ENCODE data around the gene GAPDHS. TPM values are rescaled to one million over a fixed set of nuclear protein-coding genes. Genes with fewer than 3 reads are reported as not detected.

The GAPDHS gene
- total RNA-seq, 1 donor from 2014 or later, result not detected

DNA sequence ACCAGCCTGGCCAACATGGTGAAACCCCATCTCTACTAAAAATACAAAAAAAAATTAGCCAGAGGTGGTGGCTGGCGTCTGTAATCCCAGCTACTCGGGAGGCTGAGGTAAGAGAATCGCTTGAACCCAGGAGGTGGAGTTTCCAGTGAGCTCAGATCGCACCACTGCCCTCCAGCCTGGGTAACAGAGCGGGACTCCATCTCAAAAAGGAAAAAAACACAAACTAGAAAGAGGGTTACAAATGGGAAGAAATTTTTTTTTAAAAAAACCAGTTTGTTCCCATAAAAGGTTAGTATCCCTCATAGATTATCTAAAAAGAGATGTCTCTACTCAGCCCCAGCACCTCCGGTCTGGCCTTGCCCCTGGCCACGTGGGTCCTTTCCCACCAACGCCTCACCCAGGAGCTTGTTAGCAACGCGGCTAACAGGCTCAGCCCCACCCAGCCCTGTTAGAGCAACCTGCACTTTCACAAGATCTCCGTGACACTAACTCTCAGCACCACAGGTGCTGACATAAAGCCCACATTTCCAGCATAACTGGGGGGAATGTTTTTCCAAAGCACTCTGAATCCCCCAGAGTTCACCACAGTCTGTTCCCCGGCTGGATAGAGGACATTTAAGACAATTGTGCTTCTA is 24.1 kb upstream of the GAPDHS start:
- intact Hi-C loops (cut with DNase I), result no loop called here
- DNase-seq (ENCODE audit: missing footprints) (no peak), ATAC-seq (no peak)

DNA sequence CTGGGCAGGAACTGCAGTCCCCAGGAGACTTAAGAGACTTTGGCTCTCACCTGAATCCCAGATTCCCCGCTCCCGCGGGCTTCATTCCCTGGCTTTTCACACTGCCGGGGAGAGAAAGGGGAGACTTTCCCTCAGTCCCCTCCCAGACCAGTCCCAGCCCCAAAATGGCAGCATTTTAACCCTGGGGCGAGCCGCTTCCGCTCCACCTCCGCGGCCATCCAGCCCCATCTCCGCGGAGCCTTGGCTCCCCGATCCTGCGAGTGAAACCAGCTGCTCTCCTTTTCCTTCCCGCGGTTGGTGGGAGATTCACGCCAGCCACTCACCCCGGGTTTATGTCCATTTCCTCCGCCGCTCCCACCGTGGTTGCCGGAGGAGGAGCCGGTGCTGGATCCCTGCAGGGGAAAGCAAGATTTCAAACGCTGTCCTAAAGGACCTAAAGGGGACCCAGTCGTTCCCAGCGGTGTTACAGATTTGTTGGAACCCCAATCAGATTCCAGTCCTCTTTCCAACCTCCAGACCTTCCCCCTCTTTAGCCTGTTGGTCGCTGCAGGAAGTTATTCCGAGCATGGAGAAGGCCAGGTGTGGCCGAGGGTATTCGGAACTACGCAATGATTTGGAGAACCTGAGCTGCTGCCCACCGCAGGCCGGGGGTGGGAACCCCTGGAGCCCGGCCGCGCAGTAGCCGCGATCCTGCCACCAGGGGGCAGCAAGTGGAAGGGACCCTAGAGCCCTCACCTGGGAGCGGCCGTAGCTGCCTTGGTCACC is 23.2 kb upstream of the GAPDHS start:
- peak; percentile 85 for DNase-seq (ENCODE audit: missing footprints)
- intact Hi-C loops (cut with DNase I), result no loop called here
- ATAC-seq, result no peak

DNA sequence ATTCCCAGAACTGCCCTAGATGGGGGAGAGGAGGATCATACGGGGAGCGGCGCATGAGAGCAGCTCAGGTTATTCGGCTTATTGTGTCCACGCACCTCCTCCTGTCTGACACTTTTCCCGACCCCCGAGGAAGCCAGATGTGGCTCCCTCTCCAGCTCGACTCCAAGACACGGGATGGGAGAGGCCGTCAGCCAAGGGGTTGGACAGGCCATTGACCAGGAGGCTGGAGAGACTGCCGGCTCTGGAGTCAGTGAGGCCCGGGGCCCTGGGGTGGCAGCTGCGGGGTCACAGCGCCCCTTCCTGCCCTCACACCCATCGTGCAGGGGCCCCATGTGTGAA is 22.7 kb upstream of the GAPDHS start:
- intact Hi-C loops (cut with DNase I), result no loop called here
- DNase-seq (ENCODE audit: missing footprints), result no peak
- ATAC-seq, result no peak

DNA sequence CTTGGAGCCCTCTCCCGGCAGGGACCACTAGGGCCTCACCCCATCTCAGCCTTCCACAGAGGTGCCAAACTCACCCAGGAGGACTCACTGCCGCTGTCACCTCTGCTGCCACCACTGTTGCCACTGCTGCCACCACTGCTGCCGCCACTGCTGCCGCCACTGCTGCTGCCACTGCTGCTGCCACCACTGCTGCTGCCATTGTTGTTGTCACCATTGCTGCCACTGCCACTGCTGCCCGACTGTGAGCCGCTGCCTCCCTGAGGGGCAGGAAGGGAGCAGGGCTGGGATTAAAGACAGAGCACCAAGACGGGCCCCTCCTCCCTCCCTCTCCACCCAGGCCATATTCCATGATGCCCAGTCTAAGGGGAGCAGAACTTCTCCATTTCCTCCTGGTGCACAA is 21.9 kb upstream of the GAPDHS start:
- no peak for ATAC-seq
- intact Hi-C loops (cut with DNase I), result no loop called here
- DNase-seq (ENCODE audit: missing footprints), result no peak

DNA sequence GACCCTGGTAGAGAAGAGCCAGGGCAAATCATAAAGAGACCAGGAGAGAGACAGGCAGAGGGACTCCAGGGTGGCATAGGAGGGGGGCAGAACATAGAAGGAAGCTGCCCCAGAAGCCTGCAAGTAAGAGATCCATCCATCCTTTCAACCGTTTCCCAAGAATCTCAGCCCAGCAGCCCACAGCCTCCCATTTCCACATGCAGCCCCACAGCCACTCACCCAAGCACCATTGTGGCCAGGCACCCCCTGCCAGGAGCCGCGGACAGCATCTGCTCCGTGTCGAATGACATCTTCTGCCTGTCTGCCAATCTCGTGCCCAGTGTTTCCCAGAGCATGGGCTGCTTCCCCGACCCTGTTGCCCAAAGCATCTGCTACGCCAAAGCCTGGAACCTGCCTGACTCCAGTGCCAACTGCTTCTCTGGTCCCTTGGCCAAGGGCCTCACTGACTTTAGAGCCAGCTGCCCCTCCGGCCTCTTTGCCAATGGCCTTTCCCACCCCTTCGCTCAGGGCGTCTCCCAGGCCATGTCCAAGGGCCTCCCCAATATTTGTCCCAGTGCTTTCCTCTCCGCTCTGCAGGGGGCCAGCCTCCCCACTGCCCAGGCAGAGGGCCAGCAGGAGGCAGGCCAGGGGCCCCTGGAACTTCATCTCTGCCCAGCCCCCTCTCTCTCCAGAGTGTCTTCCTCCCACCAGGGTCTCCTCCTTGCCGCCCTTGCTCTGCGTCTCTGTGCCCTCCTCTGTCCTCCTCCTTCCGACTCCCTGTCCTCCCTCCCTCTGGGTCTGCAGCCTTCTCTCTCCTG is 20.2 kb upstream of the GAPDHS start:
- DNase-seq (ENCODE audit: missing footprints) (no peak), ATAC-seq (no peak)
- intact Hi-C loops (cut with DNase I), result no loop called here

DNA sequence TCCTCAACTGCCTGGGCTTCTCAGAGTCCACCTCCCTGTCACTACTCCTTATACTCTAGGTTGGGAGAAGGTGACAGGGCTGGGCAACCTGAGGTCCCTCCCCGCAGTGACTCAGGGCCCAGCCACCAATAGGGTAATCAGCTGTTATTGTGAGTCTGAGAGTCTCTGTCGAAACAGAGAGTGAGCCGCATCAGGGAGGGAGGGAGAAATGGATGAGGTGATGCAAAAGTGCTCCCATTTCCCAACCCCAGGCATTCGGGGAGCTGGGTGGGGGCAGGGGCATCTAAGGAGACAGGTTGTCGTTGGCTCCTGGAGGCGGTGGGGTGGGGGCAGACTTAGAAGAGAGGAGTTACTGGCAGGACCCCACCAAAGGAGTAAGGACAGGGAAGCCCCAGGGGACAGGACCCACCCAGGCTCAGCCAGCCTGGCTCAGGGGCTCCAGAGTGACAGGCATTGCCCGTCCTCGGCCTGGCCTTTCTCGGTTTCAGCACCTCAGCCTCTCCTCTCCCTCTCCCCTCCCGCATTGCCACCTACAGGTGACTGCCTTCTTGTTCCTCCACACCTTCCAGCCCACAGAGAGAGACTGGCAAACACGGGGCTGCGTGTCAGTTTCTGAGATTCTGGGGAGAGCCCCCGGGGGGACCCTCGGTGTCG is 19.5 kb upstream of the GAPDHS start, which contains the start of gene DMKN:
DMKN (minus strand) TSS at position 22 of the 654 bp plus-strand sequence. CDS start 174 bp downstream, outside the sequence.
- no peak for DNase-seq (ENCODE audit: missing footprints)
- intact Hi-C loops (cut with DNase I), result no loop called here
- no peak for ATAC-seq

DNA sequence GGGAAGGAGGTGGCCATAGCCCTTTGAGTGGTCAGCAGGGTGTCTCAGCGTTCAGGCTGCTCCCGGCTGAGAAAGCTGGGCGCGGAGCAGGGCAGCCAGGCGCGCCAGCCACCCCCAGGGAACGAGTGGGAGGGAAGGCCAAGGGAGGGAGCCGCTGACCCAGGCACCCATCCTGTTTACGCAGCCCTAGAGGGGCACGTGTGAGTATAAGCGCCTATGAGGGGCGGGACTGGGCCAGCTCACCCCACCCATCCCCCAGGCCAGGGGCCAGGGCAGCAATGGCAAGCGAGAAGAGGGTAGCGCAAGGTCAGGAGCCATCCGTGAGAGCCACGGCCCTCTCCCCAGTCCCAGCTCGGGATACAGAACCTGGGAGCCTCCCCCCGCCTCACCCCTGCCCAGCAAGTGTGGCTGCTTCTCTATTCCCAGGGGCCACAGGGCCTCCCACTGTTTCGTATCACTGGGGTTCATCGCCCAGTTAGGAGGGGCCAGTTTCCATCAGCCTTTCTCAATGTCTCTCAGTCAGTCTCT is 18.9 kb upstream of the GAPDHS start:
- no peak for DNase-seq (ENCODE audit: missing footprints)
- intact Hi-C loops (cut with DNase I), result no loop called here
- ATAC-seq, result no peak

DNA sequence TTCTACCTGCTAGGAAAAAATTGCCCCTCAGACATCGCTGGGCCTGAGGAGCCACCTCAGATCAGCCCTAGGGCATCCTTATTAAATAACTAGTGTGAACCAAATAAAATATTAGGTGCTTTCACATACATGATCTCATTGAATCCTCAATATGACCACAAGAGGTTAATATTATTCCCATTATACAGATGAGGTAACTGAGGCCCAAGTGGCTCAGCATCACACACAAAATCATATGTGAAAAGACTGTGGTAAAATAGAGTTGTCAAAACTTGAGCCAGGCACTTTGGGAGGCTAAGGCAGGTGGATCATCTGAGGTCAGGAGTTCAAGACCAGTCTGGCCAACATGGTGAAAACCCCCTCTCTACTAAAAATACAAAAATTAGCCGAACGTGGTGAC is 16.9 kb upstream of the GAPDHS start:
- ATAC-seq, result no peak
- intact Hi-C loops (cut with DNase I), result no loop called here
- no peak for DNase-seq (ENCODE audit: missing footprints)

DNA sequence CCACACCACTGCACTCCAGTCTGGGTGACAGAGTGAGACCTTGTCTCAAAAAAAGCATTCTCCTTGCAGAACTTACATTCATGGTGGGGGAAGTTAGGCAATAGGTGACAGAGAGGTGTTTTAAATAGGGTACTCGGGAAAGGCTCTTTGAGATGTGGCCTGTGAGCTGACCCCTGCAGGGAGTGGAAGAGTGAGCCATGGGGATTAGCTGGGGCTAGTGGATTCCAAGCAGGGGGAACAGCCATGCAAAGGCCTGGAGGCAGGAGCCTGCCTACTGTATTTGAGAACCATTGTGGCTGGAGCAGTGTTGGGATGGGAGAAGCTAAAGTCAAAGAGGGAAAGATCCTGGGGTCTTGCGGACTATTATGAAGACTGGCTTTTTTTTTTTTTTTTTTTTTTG is 15.9 kb upstream of the GAPDHS start:
- ATAC-seq (no peak), DNase-seq (ENCODE audit: missing footprints) (no peak)
- intact Hi-C loops (cut with DNase I), result no loop called here

DNA sequence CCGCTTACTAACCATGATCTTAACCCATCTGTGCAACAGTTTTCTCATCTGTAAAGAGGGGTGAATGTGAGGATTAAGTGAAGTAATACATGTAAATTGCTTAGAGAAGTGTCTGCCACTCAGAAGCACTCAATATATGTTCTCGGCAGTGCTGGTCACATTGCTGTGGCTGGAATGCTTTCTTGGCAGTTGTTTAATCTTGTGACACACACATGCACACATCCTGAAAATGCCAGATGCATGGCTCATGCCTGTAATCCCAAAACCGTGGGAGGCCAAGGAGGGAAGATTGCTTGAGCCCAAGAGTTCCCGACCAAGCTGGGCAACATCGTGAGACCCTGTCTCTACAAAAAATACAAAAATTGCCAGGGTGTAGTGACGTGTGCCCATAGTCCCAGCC is 14.9 kb upstream of the GAPDHS start:
- no peak for ATAC-seq
- intact Hi-C loops (cut with DNase I), result no loop called here
- DNase-seq (ENCODE audit: missing footprints), result no peak

DNA sequence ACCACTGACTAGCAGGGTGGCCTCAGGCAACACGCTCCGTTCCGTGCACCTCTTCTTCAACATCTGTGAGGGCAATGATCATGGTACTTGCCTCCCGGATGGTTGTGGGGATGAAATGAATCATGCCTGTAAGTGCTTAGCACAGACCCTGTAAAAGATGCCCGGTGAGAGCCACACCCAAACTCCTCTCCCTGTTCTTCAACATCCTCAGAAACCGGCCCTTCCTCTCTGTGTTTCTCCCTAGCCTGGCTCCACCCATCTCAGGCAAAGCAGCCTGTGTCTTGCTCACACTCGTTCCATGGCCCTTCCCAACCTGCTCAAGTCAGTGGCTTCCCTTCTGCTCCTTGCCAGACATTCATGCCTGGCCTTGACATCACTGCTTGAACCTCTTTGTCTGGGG is 14.0 kb upstream of the GAPDHS start:
- ATAC-seq (no peak), DNase-seq (ENCODE audit: missing footprints) (no peak)
- intact Hi-C loops (cut with DNase I), result no loop called here

DNA sequence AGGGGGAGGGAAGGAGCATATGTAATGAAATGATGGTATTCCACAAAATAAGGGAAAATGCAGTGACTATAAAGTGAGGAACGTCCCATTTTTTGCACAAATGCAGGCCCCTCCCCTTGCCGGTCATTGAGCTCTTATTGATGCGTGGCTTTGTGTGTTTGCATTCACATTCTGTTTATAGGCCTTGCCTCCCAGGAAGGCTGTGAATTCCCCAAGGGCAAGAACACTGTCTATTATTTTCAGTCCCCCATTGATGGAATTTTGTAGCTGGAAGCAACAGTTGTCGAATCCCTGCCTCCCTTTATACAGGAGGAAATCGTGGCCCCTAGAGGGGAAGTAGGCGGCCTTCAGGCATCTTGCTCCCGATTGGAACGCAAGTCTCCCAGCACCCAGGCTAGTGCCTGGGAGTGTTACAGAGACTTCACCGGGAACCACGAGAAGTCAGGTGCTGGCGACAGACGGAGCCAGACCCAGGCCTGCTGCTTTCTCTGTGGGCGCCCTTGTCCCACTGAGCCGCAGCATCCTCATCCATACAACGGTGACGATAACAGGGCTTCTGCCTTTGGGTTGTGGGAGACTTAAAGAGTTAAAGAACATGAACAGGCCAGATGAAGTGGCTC is 12.0 kb upstream of the GAPDHS start:
- DNase-seq (ENCODE audit: missing footprints) (no peak), ATAC-seq (no peak)
- intact Hi-C loops (cut with DNase I), result no loop called here

DNA sequence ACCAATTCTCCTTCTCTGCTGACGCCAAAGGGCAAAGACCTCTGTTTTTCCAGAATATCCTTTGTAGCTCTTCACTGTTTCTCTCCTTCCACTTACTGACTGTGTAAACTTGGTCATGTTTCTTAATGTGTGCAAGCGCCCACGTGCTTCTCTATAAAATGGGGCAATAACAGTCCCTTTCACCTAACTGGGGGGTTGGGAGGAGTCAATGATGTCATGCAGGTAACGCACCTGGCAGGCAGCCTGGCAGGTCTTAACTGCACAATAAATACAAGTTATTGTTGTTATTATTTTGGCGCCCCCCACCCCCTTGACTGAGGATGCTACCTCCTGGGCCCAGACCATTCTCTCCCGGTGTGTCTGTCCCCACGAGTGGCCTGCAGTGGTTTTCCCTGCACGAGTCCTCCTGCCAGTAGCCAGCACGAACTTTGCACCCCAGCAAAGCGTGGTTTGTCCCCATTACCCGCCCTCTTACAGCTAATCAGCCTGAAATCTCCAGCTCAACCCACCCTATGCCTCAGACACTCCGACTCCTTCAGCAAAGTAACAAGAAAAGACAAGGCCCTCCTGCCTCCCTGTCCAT is 10.4 kb upstream of the GAPDHS start:
- ATAC-seq, result no peak
- DNase-seq (ENCODE audit: missing footprints), result no peak
- intact Hi-C loops (cut with DNase I), result no loop called here

DNA sequence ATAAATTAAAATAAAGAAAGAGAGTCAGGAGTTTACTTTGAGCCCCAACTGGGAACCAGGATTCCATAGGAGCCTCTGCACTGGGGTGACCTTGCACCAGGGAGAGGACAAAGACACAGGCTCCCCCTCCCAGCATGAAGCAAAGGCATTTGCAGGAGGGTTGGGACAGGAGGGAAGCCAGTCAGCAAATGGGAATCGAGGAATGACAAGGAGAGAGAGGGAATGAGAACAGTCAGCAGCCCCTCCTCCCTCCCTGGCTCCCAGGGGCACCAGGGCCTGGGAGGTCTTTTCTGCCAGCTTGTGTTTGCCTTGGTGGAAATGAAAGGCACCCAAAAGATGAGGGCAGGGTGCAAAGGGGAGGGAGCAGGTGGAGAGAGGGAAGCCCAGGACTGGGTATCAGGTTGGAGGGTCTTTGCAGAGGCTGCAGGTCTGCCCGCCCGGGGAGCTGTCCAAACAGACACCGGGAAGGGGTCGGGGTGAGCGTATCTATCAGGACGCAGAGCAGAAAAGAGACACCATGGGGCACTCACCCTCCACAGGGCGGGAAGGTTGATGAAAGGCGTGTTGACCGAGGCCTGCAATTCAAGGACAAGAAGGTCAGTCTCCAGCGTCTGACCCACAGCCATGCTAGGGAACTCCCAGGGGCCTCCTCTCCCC is 8.9 kb upstream of the GAPDHS start:
- intact Hi-C loops (cut with DNase I), result no loop called here
- no peak for ATAC-seq
- DNase-seq (ENCODE audit: missing footprints), result no peak

DNA sequence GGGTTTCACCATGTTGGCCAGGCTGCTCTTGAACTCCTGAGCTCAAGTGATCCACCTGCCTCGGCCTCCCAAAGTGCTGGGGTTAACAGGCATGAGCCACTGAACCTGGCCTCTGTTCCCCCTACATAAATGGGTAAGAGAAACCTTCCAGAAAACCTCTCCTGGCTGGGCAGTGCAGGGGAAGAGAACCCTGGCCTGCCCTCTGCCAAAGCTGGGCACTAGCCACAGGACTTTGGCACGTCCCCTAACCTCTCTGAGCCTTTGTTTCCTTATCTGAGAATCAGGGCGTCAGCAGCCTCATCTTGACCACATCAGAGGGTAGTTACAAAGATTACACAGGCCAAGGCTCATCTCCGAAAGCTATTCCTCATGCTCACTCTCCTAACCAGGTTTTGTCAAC is 7.4 kb upstream of the GAPDHS start:
- intact Hi-C loops (cut with DNase I), result no loop called here
- no peak for DNase-seq (ENCODE audit: missing footprints)
- ATAC-seq, result no peak

DNA sequence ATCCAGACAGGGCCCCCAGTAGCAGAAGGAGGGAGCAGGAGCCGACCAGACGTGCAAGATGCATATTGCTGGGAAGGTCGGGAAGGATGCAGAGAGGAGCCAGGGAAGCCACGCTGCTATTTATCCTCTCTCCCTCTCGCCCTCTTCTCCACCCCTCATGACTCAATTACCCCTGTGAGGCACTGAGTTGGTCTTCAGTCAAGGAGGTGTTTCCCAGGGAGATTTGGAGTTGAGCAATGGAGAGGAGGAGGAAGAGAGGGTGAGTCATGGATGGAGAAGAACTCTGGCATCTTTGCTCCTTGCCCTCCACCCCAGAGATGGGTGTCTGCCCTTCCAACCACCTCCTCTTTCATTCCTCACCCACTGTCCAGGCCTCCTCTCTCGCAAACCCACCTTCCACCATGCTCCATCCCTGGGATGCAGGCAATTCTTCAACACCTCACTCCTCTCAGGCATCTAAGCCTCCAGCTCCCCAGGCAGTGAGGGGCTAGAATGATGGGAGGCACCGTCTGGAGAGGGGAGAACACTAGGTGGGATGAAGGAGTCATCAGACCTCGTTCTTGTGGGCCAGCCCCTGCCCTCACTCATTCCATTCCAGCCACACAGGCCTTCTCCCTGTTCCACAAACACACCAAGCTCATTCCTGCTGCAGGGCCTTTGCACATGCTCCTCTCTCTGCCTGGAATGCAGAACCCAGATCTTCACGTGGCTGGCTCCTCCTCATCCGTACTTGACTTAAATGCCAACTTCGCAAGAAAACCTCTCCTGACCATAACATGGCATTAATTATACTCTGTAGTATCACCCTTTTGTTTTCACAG is 4.8 kb upstream of the GAPDHS start, which contains the start of gene SBSN:
SBSN (minus strand) TSS at position 94 of the 821 bp plus-strand sequence; CDS start at position 64, 30 bp downstream.
- ATAC-seq (no peak), DNase-seq (ENCODE audit: missing footprints) (no peak)
- intact Hi-C loops (cut with DNase I), result no loop called here
